A549 (cell line): ENCODE data around the gene ART4. TPM values are rescaled to one million over a fixed set of nuclear protein-coding genes. Genes with fewer than 3 reads are reported as not detected.
A peak's percentile ranks its signal among the peaks of the same experiment; 100 is the strongest.

Source experiments
- ATAC-seq, 2 experiments: fragments of 200-7000 bp in 1 of 2; fragments of >200 bp in 1 of 2; cut with Nextera tagmentation in 1 of 2; cut with Tn5 transposase in 1 of 2; 3 replicates each; pipeline versions ENCODE4 v1.8.0 to v1.9.1; 2018 to 2020; ENCODE audit warnings: mild to moderate bottlenecking in 1 of 2, moderate library complexity in 1 of 2
- CTCF ChIA-PET: fragments of 300-600 bp; sonication (Branson Sonifier 250); formaldehyde crosslinking; extraction: SDS; loops from one replicate; lab custom pipeline; 2021; ENCODE audit warnings: antibody characterized with exemption, inconsistent platforms; lab: Yijun Ruan, JAX
- POLR2A ChIA-PET: fragments of 350-600 bp; formaldehyde crosslinking; extraction: SDS; loops from one replicate; lab custom pipeline; 2021; ENCODE audit warnings: antibody characterized with exemption, inconsistent platforms; lab: Yijun Ruan, JAX
- DNase-seq, 2 experiments: peaks; one replicate each; pipeline versions ENCODE4 v3.0.0 to v3.0.0-alpha.2; 2011 to 2016; ENCODE audit warnings: low read depth in 1 of 2, low spot score in 1 of 2
- FAIRE-seq: peaks from 2 replicates; lab custom pipeline; 2011; peaks lifted over from hg19 to GRCh38; lab: Jason Lieb, UNC
- H3K27ac ChIP-seq, 2 experiments: fragments of >200 bp; sonication (Bioruptor Twin); formaldehyde crosslinking; 3 replicates each; pipeline ENCODE4 v1.5.1; 2016 to 2017
- H3K4me1 ChIP-seq: fragments of >200 bp; sonication (Bioruptor Twin); formaldehyde crosslinking; 3 replicates; pipeline ENCODE4 v1.6.1; 2016
- H3K4me2 ChIP-seq: fragments of >200 bp; sonication (Bioruptor Twin); formaldehyde crosslinking; 3 replicates; pipeline ENCODE4 v1.6.1; 2016
- H3K4me3 ChIP-seq: fragments of >200 bp; sonication (Bioruptor Twin); formaldehyde crosslinking; 3 replicates; pipeline ENCODE4 v1.5.1; 2016
- H3K9me3 ChIP-seq: fragments of >200 bp; sonication (Bioruptor Twin); formaldehyde crosslinking; 3 replicates; pipeline ENCODE4 v1.6.1; 2016
- ATOH8 ChIP-seq: fragments of 250-450 bp; sonication (Bioruptor Pico); IDR thresholded peaks from 2 replicates; pipeline ENCODE4 v1.5.0; 2020; ENCODE audit warnings: low read depth, mild to moderate bottlenecking, moderate library complexity
- BHLHE40 ChIP-seq: IDR thresholded peaks from 2 replicates; pipeline ENCODE4 v1.6.1; 2012; ENCODE audit warnings: low read depth, low read length, inconsistent platforms
- CBX2 ChIP-seq: fragments of 200-600 bp; sonication (generic); IDR thresholded peaks from 2 replicates; pipeline ENCODE4 v1.6.1; 2016; ENCODE audit warnings: low read depth, mild to moderate bottlenecking, borderline replicate concordance
- CBX8 ChIP-seq: fragments of 200-600 bp; sonication (generic); IDR thresholded peaks from 2 replicates; pipeline ENCODE4 v1.6.1; 2016
- CHD4 ChIP-seq: fragments of 200-600 bp; sonication (generic); IDR thresholded peaks from 2 replicates; pipeline ENCODE4 v1.6.1; 2016; ENCODE audit warnings: antibody characterized with exemption, mild to moderate bottlenecking, borderline replicate concordance
- E2F6 ChIP-seq: IDR thresholded peaks from 2 replicates; pipeline ENCODE4 v1.6.1; 2012; ENCODE audit warnings: low read depth, borderline replicate concordance
- EHF ChIP-seq: fragments of 250-450 bp; sonication (Bioruptor Pico); IDR thresholded peaks from 2 replicates; pipeline ENCODE4 v1.5.0; 2020; ENCODE audit warnings: mild to moderate bottlenecking
- EHMT2 ChIP-seq: fragments of 200-600 bp; sonication (generic); IDR thresholded peaks from 2 replicates; pipeline ENCODE4 v1.6.1; 2016; ENCODE audit warnings: antibody characterized with exemption, low read depth, mild to moderate bottlenecking, moderate library complexity
- ELK1 ChIP-seq: fragments of 150-350 bp; IDR thresholded peaks from 2 replicates; pipeline ENCODE4 v1.6.1; 2014; ENCODE audit warnings: low read depth, mild to moderate bottlenecking, low read length
- FOSL2 ChIP-seq, 2 experiments: fragments of 450-650 bp in 1 of 2; fragments of >200 bp in 1 of 2; sonication (Bioruptor Twin) in 1 of 2; formaldehyde crosslinking; IDR thresholded peaks; 2 replicates each; pipeline versions ENCODE4 v1.5.0 to v1.6.1; 2016 to 2020; ENCODE audit warnings: mild to moderate bottlenecking in 1 of 2, moderate library complexity in 1 of 2
- FOXS1 ChIP-seq: fragments of 250-450 bp; sonication (Bioruptor Pico); IDR thresholded peaks from 2 replicates; pipeline ENCODE4 v1.5.0; 2020; ENCODE audit warnings: mild to moderate bottlenecking, moderate library complexity
- GATA3 ChIP-seq: IDR thresholded peaks from 2 replicates; pipeline ENCODE4 v1.6.1; 2012; ENCODE audit warnings: borderline replicate concordance
- HDAC2 ChIP-seq: fragments of 200-600 bp; sonication (generic); IDR thresholded peaks from 2 replicates; pipeline ENCODE4 v1.6.1; 2016
- HES2 ChIP-seq: fragments of >200 bp; sonication (Bioruptor Twin); formaldehyde crosslinking; IDR thresholded peaks from 2 replicates; pipeline ENCODE4 v1.6.1; 2016
- HEYL ChIP-seq: fragments of 250-450 bp; sonication (Bioruptor Pico); IDR thresholded peaks from 2 replicates; pipeline ENCODE4 v1.8.0; 2021; ENCODE audit warnings: mild to moderate bottlenecking, moderate library complexity
- HOXA7 ChIP-seq: fragments of 250-450 bp; sonication (Bioruptor Pico); IDR thresholded peaks from 2 replicates; pipeline ENCODE4 v1.5.0; 2020; ENCODE audit warnings: mild to moderate bottlenecking, moderate library complexity
- JUN ChIP-seq, 2 experiments: fragments of >200 bp; sonication (Bioruptor Twin); formaldehyde crosslinking; IDR thresholded peaks; 2 replicates in 1 of 2; 3 replicates in 1 of 2; pipeline ENCODE4 v1.6.1; 2016 to 2017
- KDM1A ChIP-seq: fragments of 200-600 bp; sonication (generic); IDR thresholded peaks from 2 replicates; pipeline ENCODE4 v1.6.1; 2016; ENCODE audit warnings: low read depth, mild to moderate bottlenecking
- KDM5A ChIP-seq: fragments of 200-600 bp; sonication (generic); IDR thresholded peaks from 2 replicates; pipeline ENCODE4 v1.6.1; 2016; ENCODE audit warnings: antibody characterized with exemption, mild to moderate bottlenecking
- MAFK ChIP-seq: fragments of 450-650 bp; IDR thresholded peaks from 2 replicates; pipeline ENCODE4 v1.6.1; 2014; ENCODE audit not compliant: partially characterized antibody
- MAX ChIP-seq: IDR thresholded peaks from 2 replicates; pipeline ENCODE4 v1.6.1; 2012
- MAZ ChIP-seq: fragments of 150-350 bp; IDR thresholded peaks from 2 replicates; pipeline ENCODE4 v1.6.1; 2014; ENCODE audit warnings: antibody characterized with exemption, low read depth, low read length, borderline replicate concordance
- MYC ChIP-seq: IDR thresholded peaks from 2 replicates; pipeline ENCODE4 v1.6.1; 2012; ENCODE audit warnings: mild to moderate bottlenecking, inconsistent platforms, low read length, improper control_type of control experiment, borderline replicate concordance
- POLR2A ChIP-seq: IDR thresholded peaks from 2 replicates; pipeline ENCODE4 v1.6.1; 2012; ENCODE audit warnings: mild to moderate bottlenecking, low read length
- RNF2 ChIP-seq: fragments of 200-600 bp; sonication (generic); IDR thresholded peaks from 2 replicates; pipeline ENCODE4 v1.6.1; 2016; ENCODE audit warnings: low read depth, mild to moderate bottlenecking, antibody characterized with exemption, moderate library complexity, borderline replicate concordance
- SREBF2 ChIP-seq: fragments of 450-650 bp; IDR thresholded peaks from 2 replicates; pipeline ENCODE4 v1.6.1; 2014; ENCODE audit warnings: mild to moderate bottlenecking, moderate library complexity
- TFCP2L1 ChIP-seq: fragments of 250-450 bp; sonication (Bioruptor Pico); IDR thresholded peaks from 2 replicates; pipeline ENCODE4 v1.5.0; 2021; ENCODE audit warnings: mild to moderate bottlenecking
- USF2 ChIP-seq: fragments of 450-650 bp; IDR thresholded peaks from 2 replicates; pipeline ENCODE4 v1.6.1; 2014; ENCODE audit warnings: antibody characterized with exemption
- ZC3H11A ChIP-seq: fragments of 450-650 bp; IDR thresholded peaks from 2 replicates; pipeline ENCODE4 v1.6.1; 2014; ENCODE audit warnings: antibody characterized with exemption, mild to moderate bottlenecking
- WGBS: methylation state at CpG from one replicate; pipeline ENCODE4 v1.1.6; 2017; ENCODE audit errors: missing lambda C conversion rate; 5-methylcytosine and 5-hydroxymethylcytosine counted together
- polyA plus RNA-seq, 4 experiments: library from polyadenylated mRNA; depleted of rRNA in 3 of 4; stranded (reverse); fragments of >200 nt; fragmentation: RNase III in 1 of 4; extraction: RNeasy Plus Mini Kit Qiagen cat#74134 plus additional on column Dnase treatment in 1 of 4; gene quantifications; 2 replicates in 3 of 4; 3 replicates in 1 of 4; pipeline ENCODE4 v1.2.3, GENCODE V29; 2011 to 2017

The ART4 gene
- polyA plus RNA-seq, 2 of the 4 experiments (the other 2 are of a cell fraction), result not detected

GRCh38 chr12:14781563-14781962, 61.8 kb downstream of the ART4 start:
- ChIA-PET POLR2A (interaction anchor here (1.2 to 1.9 kb wide), 3 partner anchors 8 to 22 kb away, joined by 4 to 13 read pairs (median 4); partner anchors contain the start of genes C12orf60 and WBP11), CTCF (interaction anchor here (0.6 to 1.7 kb wide), 5 partner anchors 11 to 440 kb away, joined by 3 to 6 read pairs (median 4); partner anchors contain the start of gene RERG)
- no peak for FAIRE-seq
- Histone ChIP-seq H3K4me3 (no peak overlapping the region), H3K4me2 (no peak overlapping the region), H3K27ac (no peak overlapping the region), H3K9me3 (no peaks in the 10 kb centered on the region), H3K4me1 (peaks cover 10% of the 10 kb centered on the region)
- WGBS, result 38% methylated on average over 2 of the region's 2 CpGs
- ATAC-seq, result no peak; a peak in 1 of 6 replicates
- TF ChIP-seq HES2, result no peak
- TF ChIP-seq FOXS1 (CRISPR knock-in tag), result no peak
- no peak for TF ChIP-seq POLR2A
- no peak for TF ChIP-seq TFCP2L1 (CRISPR knock-in tag)
- no peak for TF ChIP-seq HDAC2
- no peak for DNase-seq

GRCh38 chr12:14780859-14781258, 62.5 kb downstream of the ART4 start:
- H3K27ac ChIP-seq, result no peak overlapping the region
- DNase-seq, result no peak
- ChIA-PET CTCF (interaction anchor here (1.0 to 2.3 kb wide), 3 partner anchors 12 to 441 kb away, joined by 3 to 6 read pairs (median 6); partner anchors contain the start of gene RERG), POLR2A (interaction anchor here (1.9 kb wide), 1 partner anchor 10 kb away, joined by 13 read pairs; a partner anchor contains a TSS)
- peaks cover 17% of the 10 kb centered on the region for H3K4me1 ChIP-seq
- 77% methylated on average over 3 of the region's 3 CpGs for WGBS
- 0 out of 6 replicates have a peak, but pooled peaks of 1 of the 2 experiments have one; percentile 13 for ATAC-seq
- H3K4me3 ChIP-seq, result no peak overlapping the region
- no peak overlapping the region for H3K4me2 ChIP-seq
- no peak for TF ChIP-seq KDM5A
- no peak for TF ChIP-seq HEYL (CRISPR knock-in tag)
- no peak for TF ChIP-seq ATOH8
- no peak for TF ChIP-seq JUN (IDR thresholded peaks at IDR 0.05)
- no peak for TF ChIP-seq MYC
- no peak for FAIRE-seq
- no peaks in the 10 kb centered on the region for H3K9me3 ChIP-seq

- WGBS, result 92% methylated on average over 2 of the region's 2 CpGs
- CTCF ChIA-PET, result interaction anchor here (2.3 kb wide), 1 partner anchor 13 kb away, joined by 6 read pairs; no protein-coding TSS in a partner anchor
Observed at GRCh38 chr12:14779834-14780233, 63.5 kb downstream of the ART4 start.

GRCh38 chr12:14777271-14777670, 66.1 kb downstream of the ART4 start:
- POLR2A ChIA-PET, result no interaction called here
- Histone ChIP-seq H3K4me3 (no peak overlapping the region), H3K9me3 (no peaks in the 10 kb centered on the region), H3K4me1 (peaks cover 20% of the 10 kb centered on the region), H3K4me2 (peak overlapping the region; percentile 79; the same call in 2 of the 3 replicates), H3K27ac (no peak overlapping the region)
- CTCF ChIA-PET, result interaction anchor here (0.7 to 5.9 kb wide), 6 partner anchors 8 to 219 kb away, joined by 3 to 28 read pairs (median 4); no protein-coding TSS in a partner anchor
- FAIRE-seq (no peak), ATAC-seq (no peak), DNase-seq (no peak)
- TF ChIP-seq GATA3, result no peak
- TF ChIP-seq E2F6, result no peak
- no peak for TF ChIP-seq MAX
- no peak for TF ChIP-seq CBX2
- no peak for TF ChIP-seq HES2
- no peak for TF ChIP-seq ELK1
- TF ChIP-seq MAZ, result no peak
- no peak for TF ChIP-seq MAFK
- whole genome bisulfite sequencing, result 54% methylated on average over 3 of the region's 3 CpGs

More at GRCh38 chr12:14779834-14780233, 63.5 kb downstream of the ART4 start:
- Histone ChIP-seq H3K9me3 (no peaks in the 10 kb centered on the region), H3K4me1 (peaks cover 20% of the 10 kb centered on the region), H3K27ac (no peak overlapping the region), H3K4me2 (no peak overlapping the region), H3K4me3 (no peak overlapping the region)
- DNase-seq (no peak), ATAC-seq (no peak), FAIRE-seq (no peak)
- TF ChIP-seq HDAC2, result no peak
- TF ChIP-seq ZC3H11A, result no peak
- no peak for TF ChIP-seq CBX8
- no peak for TF ChIP-seq BHLHE40
- TF ChIP-seq EHMT2, result no peak
- TF ChIP-seq FOSL2 (IDR thresholded peaks at IDR 0.05), result no peak
- no peak for TF ChIP-seq FOSL2 (CRISPR knock-in tag; IDR thresholded peaks at IDR 0.05)
- no peak for TF ChIP-seq RNF2
- TF ChIP-seq USF2, result no peak
- TF ChIP-seq MAX, result no peak
- TF ChIP-seq EHF (CRISPR knock-in tag), result no peak
- TF ChIP-seq HOXA7 (CRISPR knock-in tag), result no peak
- TF ChIP-seq KDM1A, result no peak
- TF ChIP-seq CHD4, result no peak
- no peak for TF ChIP-seq MAFK
- no peak for TF ChIP-seq KDM5A
- TF ChIP-seq SREBF2, result no peak
- POLR2A ChIA-PET, result no interaction called here
